Mucosa of gallbladder (tissue), 1 donor: ENCODE results near the gene PLXNB1. TPM values are rescaled to one million over a fixed set of nuclear protein-coding genes. Genes with fewer than 3 reads are reported as not detected.

Source experiments
- DNase-seq: peaks from one replicate; pipeline ENCODE4 v3.0.0-alpha.2; 2020; ENCODE audit warnings: low spot score
- total RNA-seq: library from RNA; stranded (reverse); gene quantifications from one replicate; pipeline ENCODE4 v1.2.1, GENCODE V29; 2021
- donor health status: DM: no; HTN: no; CAD: no.

Gene PLXNB1
- total RNA-seq, 1 donor from 2014 or later = 257 TPM

- no peak for DNase-seq
These were observed 11.7 kb downstream of the PLXNB1 start for GRCh38 chr3:48418140-48418539.

GRCh38 chr3:48417529-48418108 is 12.3 kb downstream of the PLXNB1 start:
- no peak for DNase-seq

- no peak for DNase-seq
These were observed 13.3 kb downstream of the PLXNB1 start for GRCh38 chr3:48416546-48416945.

GRCh38 chr3:48416091-48416505 is 13.8 kb downstream of the PLXNB1 start:
- DNase-seq = no peak

- DNase-seq = no peak
These were observed 14.5 kb downstream of the PLXNB1 start for GRCh38 chr3:48415251-48415953.

- no peak for DNase-seq
These were observed 15.3 kb downstream of the PLXNB1 start for GRCh38 chr3:48414376-48415250.

GRCh38 chr3:48413611-48414010 is 16.3 kb downstream of the PLXNB1 start:
- no peak for DNase-seq

GRCh38 chr3:48413086-48413485 is 16.8 kb downstream of the PLXNB1 start:
- DNase-seq = no peak

GRCh38 chr3:48412375-48413001 is 17.4 kb downstream of the PLXNB1 start:
- DNase-seq = no peak

GRCh38 chr3:48411606-48412374 is 18.1 kb downstream of the PLXNB1 start:
- DNase-seq = no peak

- no peak for DNase-seq
These were observed 18.8 kb downstream of the PLXNB1 start for GRCh38 chr3:48411041-48411588.

- DNase-seq = no peak
These were observed 19.5 kb downstream of the PLXNB1 start for GRCh38 chr3:48410205-48411040.

GRCh38 chr3:48409291-48410201 is 20.3 kb downstream of the PLXNB1 start:
- no peak for DNase-seq

GRCh38 chr3:48408823-48409281 is 21.0 kb downstream of the PLXNB1 start:
- peak; percentile 8 for DNase-seq

- peak; percentile 9 for DNase-seq
These were observed 22.3 kb downstream of the PLXNB1 start for GRCh38 chr3:48407542-48408099.

- peak; percentile 8 for DNase-seq
These were observed 23.1 kb downstream of the PLXNB1 start for GRCh38 chr3:48406443-48407431.

- DNase-seq = no peak
These were observed 23.9 kb downstream of the PLXNB1 start for GRCh38 chr3:48405971-48406370.
